Left cardiac atrium (tissue), 4 donors: ENCODE measurements around the gene AGR2. TPM values are rescaled to one million over a fixed set of nuclear protein-coding genes. Genes with fewer than 3 reads are reported as not detected.

Source experiments
- ATAC-seq, 2 donors: fragments of 200-7000 bp; cut with Tn5 transposase; one replicate each; pipeline ENCODE4 v1.9.1; 2020; ENCODE audit warnings: mild to moderate bottlenecking in 2 of 2, moderate library complexity in 2 of 2
- DNase-seq: peaks from one replicate; pipeline ENCODE4 v3.0.0-alpha.2; 2020
- intact Hi-C, 2 donors: fragments of 100-400 bp; cut with DNase I; formaldehyde crosslinking; loops; one replicate each; pipeline versions ENCODE4 v1.14.1 to v1.15.1; 2022 to 2023
- total RNA-seq, 2 donors: library from RNA; stranded (reverse); fragmentation: NEBNext Ultra II Directional; extraction: Animal tissue kit (Norgen Biotek cat#: 25700); gene quantifications; one replicate each; pipeline ENCODE4 v1.2.1, GENCODE V29; 2021
- donor health status: DM: no; HTN: yes; CAD: no.
- donor health status: DM: no; HTN: yes; CAD: no; lungs with severe emphysema.
- donor health status: DM: yes; HTN: yes; CAD: no.
- donor health status: Dilated cardiomyopathy.

AGR2 gene
- total RNA-seq, 2 donors from 2014 or later: not detected

DNA sequence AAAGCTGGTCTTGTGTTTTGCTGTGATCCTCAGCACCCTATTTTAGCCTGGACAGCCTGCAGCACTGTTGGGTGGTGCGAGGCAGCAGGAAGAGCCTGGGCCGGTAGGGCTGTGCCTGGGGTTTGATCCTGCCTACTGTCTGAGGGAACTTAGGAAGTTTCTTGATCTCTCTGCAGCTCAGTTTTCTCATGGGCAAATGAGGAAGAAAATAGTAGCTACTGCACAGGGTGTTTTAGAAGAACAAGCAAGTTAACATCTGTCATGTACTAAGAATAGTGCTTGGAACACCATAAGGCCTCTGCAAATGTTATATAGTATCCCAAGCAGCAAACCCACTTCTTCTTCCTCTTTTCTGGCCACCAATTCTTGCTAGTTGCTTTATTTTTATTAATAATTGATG lies 12.0 kb upstream of the AGR2 start:
- ATAC-seq (peak; percentile 38 to 78), DNase-seq (no peak)
- intact Hi-C loops: no loop called here

GRCh38 chr7:16815001-16815400 lies 10.2 kb upstream of the AGR2 start:
- DNase-seq (no peak), ATAC-seq (no peak)
- intact Hi-C loops: no loop called here

DNA sequence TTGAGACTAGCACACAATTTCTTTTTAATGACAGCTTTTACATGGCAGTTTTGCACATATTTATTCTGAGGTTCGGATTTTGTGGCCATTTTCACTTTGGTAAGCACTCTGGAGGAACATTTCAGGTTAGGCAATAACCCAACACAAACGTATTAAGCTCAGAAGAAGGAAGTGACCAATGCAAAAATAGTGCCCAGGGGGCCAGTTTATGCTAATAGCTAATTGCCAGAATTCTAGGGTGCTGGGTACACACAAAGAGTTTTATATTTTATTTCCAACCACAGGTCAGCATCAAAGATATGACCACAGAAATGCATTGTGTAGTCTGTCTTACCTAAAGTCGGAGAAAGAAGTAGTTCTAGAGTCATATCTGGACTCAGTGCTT lies 8.4 kb upstream of the AGR2 start:
- DNase-seq (no peak), ATAC-seq (no peak)
- intact Hi-C loops: no loop called here

DNA sequence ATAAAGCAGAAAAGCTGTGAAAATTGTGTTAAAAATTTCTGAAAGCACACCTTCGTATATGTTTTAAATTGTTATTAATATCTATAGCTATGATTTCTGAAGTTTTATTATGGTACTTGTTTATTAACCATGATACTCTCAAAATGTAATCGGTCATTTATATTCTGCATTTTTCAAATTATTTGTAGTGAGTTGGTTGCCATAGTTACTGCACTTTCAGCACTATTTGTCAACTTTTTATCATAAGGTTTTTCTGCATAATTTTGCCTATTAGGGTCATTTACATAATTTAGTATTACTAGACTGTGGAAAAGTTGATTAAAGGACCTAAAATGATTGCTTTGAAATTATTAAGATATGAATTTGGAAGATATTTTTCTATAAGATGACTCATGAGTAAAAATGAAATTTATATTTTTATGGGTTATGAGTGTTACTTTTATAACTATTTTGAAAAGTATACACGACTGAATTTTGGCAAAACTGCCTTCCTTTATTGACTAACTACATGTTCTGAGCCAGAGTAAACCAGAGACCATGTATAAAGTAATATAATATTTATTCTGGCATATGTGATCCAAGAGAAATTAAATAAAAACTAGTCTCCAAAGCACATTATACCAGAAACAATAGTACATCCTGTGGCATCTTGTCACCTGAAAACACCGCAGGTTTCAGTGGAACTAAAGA lies 7.9 kb upstream of the AGR2 start:
- DNase-seq (no peak), ATAC-seq (no peak)
- intact Hi-C loops: no loop called here

- DNase-seq: no peak
- intact Hi-C loops: no loop called here
- no peak for ATAC-seq
Measured at GRCh38 chr7:16811551-16811950, 6.8 kb upstream of the AGR2 start.

DNA sequence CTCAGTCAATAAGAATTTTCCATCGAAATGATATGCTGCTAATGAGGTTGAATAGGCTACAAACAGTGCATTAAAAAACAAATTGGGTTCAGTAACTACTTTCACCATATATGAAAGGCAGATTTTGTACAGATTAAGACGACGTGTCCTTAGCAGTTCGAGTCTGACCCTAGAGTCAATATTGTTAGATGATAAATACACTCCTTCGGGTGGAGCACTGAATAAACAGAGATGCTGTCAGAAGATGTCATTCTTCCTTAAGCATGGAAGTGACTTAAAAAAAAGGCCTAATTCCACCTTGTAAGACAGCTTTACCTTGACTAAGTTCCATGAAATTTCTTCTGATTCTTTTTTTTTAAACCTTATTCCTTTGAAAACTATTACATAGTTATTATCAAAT lies 5.8 kb upstream of the AGR2 start:
- ATAC-seq (no peak), DNase-seq (no peak)
- intact Hi-C loops: no loop called here

GRCh38 chr7:16810112-16810511 lies 5.3 kb upstream of the AGR2 start:
- DNase-seq (no peak), ATAC-seq (no peak)
- intact Hi-C loops: no loop called here

DNA sequence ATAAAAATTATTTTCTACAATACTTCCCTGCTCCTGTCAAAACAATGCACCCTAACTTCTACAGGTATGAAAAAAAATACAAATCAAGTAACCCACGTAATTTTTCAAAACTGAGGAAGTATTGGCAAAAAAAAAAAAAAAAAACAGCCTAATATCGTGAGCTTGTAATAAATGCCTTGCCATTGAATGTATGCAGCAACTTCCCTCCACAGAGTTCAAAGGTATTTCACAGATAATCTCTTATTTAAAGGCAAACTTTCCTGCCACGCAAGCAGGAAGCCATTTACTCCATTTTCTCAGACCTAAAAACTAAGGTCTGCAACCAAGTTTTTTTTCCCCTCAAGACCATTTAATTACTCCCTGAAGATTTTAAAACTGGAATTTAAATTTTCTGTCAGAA lies 642 bp upstream of the AGR2 start:
- DNase-seq (no peak), ATAC-seq (no peak)
- intact Hi-C loops: no loop called here

DNA sequence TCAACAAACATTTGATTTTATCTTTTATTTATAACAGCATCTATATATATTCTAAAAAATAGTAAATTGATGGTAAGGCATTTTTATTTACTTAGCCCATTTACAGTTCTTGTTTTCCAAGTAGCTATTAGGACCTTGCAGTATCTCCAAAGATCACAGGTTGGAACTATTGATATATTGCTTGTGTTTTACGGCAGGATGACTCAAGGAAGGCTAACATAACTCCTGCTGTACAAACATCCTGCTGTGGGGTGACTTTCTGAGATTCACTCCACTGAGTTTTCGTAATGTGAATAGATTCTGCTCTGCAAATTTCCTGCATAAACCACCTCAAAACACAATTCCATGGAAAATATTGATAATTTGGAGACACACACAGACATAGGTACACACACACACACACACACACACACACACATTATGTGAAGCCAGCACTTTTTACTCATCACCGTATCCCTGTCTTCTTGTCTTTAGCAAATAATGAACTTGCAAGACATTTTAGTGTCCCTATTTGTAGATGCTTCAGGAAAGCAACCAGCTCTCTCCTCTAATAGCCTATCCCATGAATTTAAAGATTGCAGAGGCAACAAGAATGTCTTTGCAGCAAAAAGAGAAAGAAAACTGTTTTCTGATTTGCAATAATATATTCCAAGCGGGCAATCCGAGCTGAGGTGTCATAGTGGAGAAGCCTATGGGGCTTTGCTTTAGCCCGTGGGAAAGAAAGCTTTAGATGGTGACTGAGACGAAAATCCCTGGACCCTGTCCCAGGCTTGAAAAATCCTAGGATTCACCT lies 722 bp downstream of the AGR2 start:
- no peak for ATAC-seq
- intact Hi-C loops: loop anchor here (5.0 kb wide), 1 partner anchor 113 kb away; no protein-coding TSS in a partner anchor
- no peak for DNase-seq

DNA sequence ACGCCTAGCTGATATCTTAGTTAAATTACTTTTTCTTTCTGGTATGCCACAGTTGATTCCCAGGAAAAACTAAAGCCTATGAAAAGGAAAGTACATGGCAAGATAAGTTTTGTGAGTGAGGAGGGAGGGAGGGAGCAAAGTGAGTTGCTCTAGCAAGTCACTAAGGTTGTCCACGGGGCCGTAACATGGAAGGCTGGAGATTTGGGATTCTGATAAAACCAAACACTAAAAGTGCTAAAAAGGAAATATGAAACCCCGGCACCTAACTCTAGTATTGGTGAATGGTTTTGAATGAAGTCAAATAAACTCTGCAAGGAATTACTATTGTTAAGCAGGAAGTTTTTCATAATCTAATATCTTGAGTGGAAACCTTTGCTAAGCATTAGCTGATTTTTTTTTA lies 1.7 kb downstream of the AGR2 start:
- no peak for ATAC-seq
- intact Hi-C loops: loop anchor here (5.0 kb wide), 1 partner anchor 114 kb away; no protein-coding TSS in a partner anchor
- DNase-seq: no peak

- DNase-seq (no peak), ATAC-seq (no peak)
- intact Hi-C loops: loop anchor here (5.0 kb wide), 1 partner anchor 116 kb away; no protein-coding TSS in a partner anchor
Measured at GRCh38 chr7:16801579-16801978, 3.2 kb downstream of the AGR2 start.

- DNase-seq (no peak), ATAC-seq (peak in 1 of 2 donors; percentile 67)
- intact Hi-C loops: loop anchor here (5.0 kb wide), 1 partner anchor 116 kb away; no protein-coding TSS in a partner anchor
Measured at GRCh38 chr7:16801111-16801542, 3.7 kb downstream of the AGR2 start.

- DNase-seq (no peak), ATAC-seq (no peak)
- intact Hi-C loops: no loop called here
Measured at GRCh38 chr7:16795624-16796023, 9.2 kb downstream of the AGR2 start.

GRCh38 chr7:16794986-16795385 lies 9.8 kb downstream of the AGR2 start:
- ATAC-seq (no peak), DNase-seq (no peak)
- intact Hi-C loops: no loop called here

GRCh38 chr7:16791905-16792698 lies 12.7 kb downstream of the AGR2 start:
- no peak for ATAC-seq
- intact Hi-C loops: no loop called here
- no peak for DNase-seq

- ATAC-seq: no peak
- no peak for DNase-seq
- intact Hi-C loops: no loop called here
Measured at GRCh38 chr7:16791071-16791470, 13.7 kb downstream of the AGR2 start.

GRCh38 chr7:16787127-16787526 lies 17.7 kb downstream of the AGR2 start:
- intact Hi-C loops: no loop called here
- no peak for ATAC-seq
- no peak for DNase-seq

GRCh38 chr7:16786257-16786656 lies 18.5 kb downstream of the AGR2 start:
- intact Hi-C loops: no loop called here
- DNase-seq: no peak
- no peak for ATAC-seq

DNA sequence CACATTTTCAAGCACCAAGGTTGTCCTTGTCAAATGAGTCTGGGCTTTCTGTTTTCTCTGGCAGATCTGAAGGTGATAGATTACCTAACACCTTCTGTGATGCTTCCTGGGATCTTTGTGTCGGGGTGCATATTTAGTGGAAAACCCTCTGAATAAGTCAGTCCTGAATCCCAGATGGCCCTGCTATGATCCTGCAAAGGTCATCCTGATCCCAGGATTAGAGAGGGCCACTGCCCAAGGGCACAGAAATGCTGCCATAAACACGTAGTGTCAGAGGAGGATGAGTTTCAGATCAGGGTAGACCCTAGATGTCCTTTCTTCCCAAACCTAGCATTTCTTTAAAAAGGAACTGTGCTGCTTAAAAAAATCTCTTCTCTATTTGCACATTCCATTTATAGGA lies 19.0 kb downstream of the AGR2 start:
- DNase-seq (no peak), ATAC-seq (no peak)
- intact Hi-C loops: no loop called here

GRCh38 chr7:16785321-16785720 lies 19.5 kb downstream of the AGR2 start:
- DNase-seq (no peak), ATAC-seq (no peak)
- intact Hi-C loops: no loop called here
